Fibroblast of lung (primary cell): ENCODE data around the gene MARK3.

ENCODE experiments used
- EZH2 ChIP-seq: IDR thresholded peaks from 2 replicates; pipeline ENCODE4 v1.5.1; 2012; ENCODE audit warnings: low read length, control low read depth, mild to moderate bottlenecking; ENCODE audit errors: missing control alignments
- TF ChIP-seq, protein P1 (sequence below), 2 donors: IDR thresholded peaks in 1 of 2; conservative IDR thresholded peaks in 1 of 2; 1 replicate in 1 of 2; 2 replicates in 1 of 2; pipeline ENCODE4 v1.5.1; 2011 to 2012; ENCODE audit warnings: low read length in 2 of 2, control low read depth in 1 of 2, inconsistent platforms in 1 of 2, low read depth in 1 of 2, mild to moderate bottlenecking in 1 of 2

DNA sequence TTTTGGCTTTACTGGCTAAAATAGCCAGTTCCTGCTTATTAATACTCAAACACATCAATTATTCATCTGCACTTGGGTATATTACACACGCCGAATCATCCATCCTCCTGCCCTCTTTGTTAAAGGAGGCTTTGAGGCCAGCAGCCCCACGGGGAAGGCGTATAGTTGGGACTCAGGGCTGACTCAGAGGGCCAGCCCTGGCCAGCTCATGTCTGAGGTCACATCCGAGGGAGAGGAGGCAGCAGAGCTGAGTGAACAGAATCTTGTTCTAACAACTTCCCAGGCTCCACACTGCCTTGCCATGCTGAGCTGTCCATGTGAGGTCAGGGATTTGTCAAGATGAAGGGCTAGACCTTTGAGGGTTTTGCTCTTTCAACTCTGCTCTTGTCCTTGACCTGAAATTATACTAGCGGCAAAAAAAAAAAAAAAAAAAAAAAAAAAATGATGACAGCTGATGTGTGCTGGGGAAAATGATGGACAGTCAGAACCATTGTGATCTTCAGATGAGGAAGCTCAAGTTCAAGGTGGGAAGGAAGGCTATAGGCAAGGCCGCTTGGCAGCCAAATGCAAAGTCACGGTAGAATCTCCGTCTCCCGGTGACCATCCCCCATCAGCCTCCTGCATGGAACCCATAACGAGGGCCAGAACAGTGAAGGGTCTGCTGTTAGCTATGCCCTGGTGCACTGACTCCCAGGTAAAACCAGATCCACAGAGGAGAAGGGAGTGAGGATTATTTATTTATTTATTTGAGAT, 12.5 kb upstream of the MARK3 start:
- TF ChIP-seq, protein P1, sequence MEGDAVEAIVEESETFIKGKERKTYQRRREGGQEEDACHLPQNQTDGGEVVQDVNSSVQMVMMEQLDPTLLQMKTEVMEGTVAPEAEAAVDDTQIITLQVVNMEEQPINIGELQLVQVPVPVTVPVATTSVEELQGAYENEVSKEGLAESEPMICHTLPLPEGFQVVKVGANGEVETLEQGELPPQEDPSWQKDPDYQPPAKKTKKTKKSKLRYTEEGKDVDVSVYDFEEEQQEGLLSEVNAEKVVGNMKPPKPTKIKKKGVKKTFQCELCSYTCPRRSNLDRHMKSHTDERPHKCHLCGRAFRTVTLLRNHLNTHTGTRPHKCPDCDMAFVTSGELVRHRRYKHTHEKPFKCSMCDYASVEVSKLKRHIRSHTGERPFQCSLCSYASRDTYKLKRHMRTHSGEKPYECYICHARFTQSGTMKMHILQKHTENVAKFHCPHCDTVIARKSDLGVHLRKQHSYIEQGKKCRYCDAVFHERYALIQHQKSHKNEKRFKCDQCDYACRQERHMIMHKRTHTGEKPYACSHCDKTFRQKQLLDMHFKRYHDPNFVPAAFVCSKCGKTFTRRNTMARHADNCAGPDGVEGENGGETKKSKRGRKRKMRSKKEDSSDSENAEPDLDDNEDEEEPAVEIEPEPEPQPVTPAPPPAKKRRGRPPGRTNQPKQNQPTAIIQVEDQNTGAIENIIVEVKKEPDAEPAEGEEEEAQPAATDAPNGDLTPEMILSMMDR (conservative IDR thresholded peaks at IDR 0.05 in 1 of 2, IDR thresholded peaks at IDR 0.05 in 1 of 2; ENCODE audit: low read depth in 1 of 2, low read length in 2 of 2), result no peak
- no peak for TF ChIP-seq EZH2
